Effector CD4-positive, alpha-beta T cell (primary cell): ENCODE results near the gene ESRRB.

Experiments used
- DNase-seq: peaks from one replicate; pipeline ENCODE4 v3.0.0-alpha.2; 2020

The ESRRB gene

GRCh38 chr14:76456891-76457586 lies 81.1 kb downstream of the ESRRB start:
- DNase-seq, result no peak

- no peak for DNase-seq
These were observed 81.9 kb downstream of the ESRRB start for GRCh38 chr14:76457841-76458240.

- DNase-seq, result no peak
These were observed 85.9 kb downstream of the ESRRB start for GRCh38 chr14:76461886-76462285.

- no peak for DNase-seq
These were observed 86.4 kb downstream of the ESRRB start for GRCh38 chr14:76462330-76462729.

- DNase-seq, result no peak
These were observed 87.2 kb downstream of the ESRRB start for GRCh38 chr14:76463105-76463504.

- no peak for DNase-seq
These were observed 88.9 kb downstream of the ESRRB start for GRCh38 chr14:76464856-76465255.

GRCh38 chr14:76465664-76466063 lies 89.7 kb downstream of the ESRRB start:
- DNase-seq, result no peak

- DNase-seq, result no peak
These were observed 91.8 kb downstream of the ESRRB start for GRCh38 chr14:76467711-76468155.

- no peak for DNase-seq
These were observed 96.3 kb downstream of the ESRRB start for GRCh38 chr14:76472199-76472723.

- DNase-seq, result no peak
These were observed 97.7 kb downstream of the ESRRB start for GRCh38 chr14:76473481-76474263.

- DNase-seq, result no peak
These were observed 104.5 kb downstream of the ESRRB start for GRCh38 chr14:76480426-76480825.

- DNase-seq, result no peak
These were observed 108.4 kb downstream of the ESRRB start for GRCh38 chr14:76484355-76484754.

GRCh38 chr14:76486251-76486743 lies 110.4 kb downstream of the ESRRB start:
- no peak for DNase-seq

- DNase-seq, result no peak
These were observed 112.6 kb downstream of the ESRRB start for GRCh38 chr14:76488551-76488950.

- no peak for DNase-seq
These were observed 113.7 kb downstream of the ESRRB start for GRCh38 chr14:76489667-76490066.

GRCh38 chr14:76490111-76490510 lies 114.2 kb downstream of the ESRRB start:
- DNase-seq, result no peak

- no peak for DNase-seq
These were observed 114.8 kb downstream of the ESRRB start for GRCh38 chr14:76490735-76491134.

GRCh38 chr14:76491172-76491930 lies 115.4 kb downstream of the ESRRB start:
- no peak for DNase-seq

- no peak for DNase-seq
These were observed 120.0 kb downstream of the ESRRB start for GRCh38 chr14:76495983-76496382.

GRCh38 chr14:76496595-76496994 lies 120.7 kb downstream of the ESRRB start:
- DNase-seq, result no peak

- DNase-seq, result no peak
These were observed 121.9 kb downstream of the ESRRB start for GRCh38 chr14:76497550-76498462.

- DNase-seq, result no peak
These were observed 122.6 kb downstream of the ESRRB start for GRCh38 chr14:76498463-76498935.
